Bladder microvascular endothelial cell (primary cell): ENCODE results near the gene F11. TPM values are rescaled to one million over a fixed set of nuclear protein-coding genes. Genes with fewer than 3 reads are reported as not detected.

Experiments
- total RNA-seq: library from RNA; depleted of rRNA; stranded (reverse); fragments of >200 nt; gene quantifications from 2 replicates; pipeline ENCODE4 v1.2.3, GENCODE V29; 2014

The F11 gene
- not detected in 2 replicates for total RNA-seq

GRCh38 chr4:186265683-186266652 is at the start of gene F11:
Gene F11, plus strand, starts transcription at chr4:186266189. Its CDS starts 948 bp downstream, at chr4:186267137.

GRCh38 chr4:186227221-186227620 is 38.8 kb upstream of the F11 start, which contains the start of gene KLKB1:
Gene KLKB1, plus strand, starts transcription at chr4:186227507. Its CDS starts 689 bp downstream, at chr4:186228196.

Other genes with a start within 250 kb of the F11 start
- gene TLR3, start 197.0 kb upstream of the F11 start, total RNA-seq = 1.6 and 1.9 TPM in 2 replicates
- gene FAM149A, start 161.5 kb upstream of the F11 start, total RNA-seq = 0.19 and 0.32 TPM in 2 replicates
- 3.6 and 3.7 TPM in 2 replicates for gene CYP4V2, start 74.6 kb upstream of the F11 start, total RNA-seq
- 0.06 and 0.16 TPM in 2 replicates for gene KLKB1, start 38.7 kb upstream of the F11 start, total RNA-seq